Kidney (tissue), 14 donors: ENCODE measurements around the gene ZSCAN25. TPM values are rescaled to one million over a fixed set of nuclear protein-coding genes. Genes with fewer than 3 reads are reported as not detected.

Source experiments
- DNase-seq, 5 donors: peaks; one replicate each; pipeline ENCODE4 v3.0.0-alpha.2; 2013 to 2020
- FAIRE-seq: peaks from 2 replicates; lab custom pipeline; 2012; peaks lifted over from hg19 to GRCh38; lab: Jason Lieb, UNC
- H3K27ac ChIP-seq, 2 donors: one replicate each; pipeline ENCODE4 v1.7.0; 2013; ENCODE audit warnings: low read depth in 2 of 2, low read length in 2 of 2, inconsistent platforms in 1 of 2
- H3K27me3 ChIP-seq: one replicate; pipeline ENCODE4 v1.7.1; 2013; ENCODE audit warnings: low read length, inconsistent platforms; ENCODE audit not compliant: control insufficient read depth, insufficient read depth
- H3K36me3 ChIP-seq, 3 donors: one replicate each; pipeline versions ENCODE4 v1.7.0 to v1.7.1; 2013; ENCODE audit warnings: low read length in 3 of 3, control low read depth in 1 of 3, inconsistent platforms in 1 of 3; ENCODE audit not compliant: insufficient read depth in 3 of 3, control insufficient read depth in 2 of 3
- H3K4me1 ChIP-seq, 3 donors: one replicate each; pipeline versions ENCODE4 v1.7.0 to v1.7.1; 2013; ENCODE audit warnings: low read length in 3 of 3, inconsistent platforms in 1 of 3, low read depth in 1 of 3; ENCODE audit not compliant: control insufficient read depth in 2 of 3, insufficient read depth in 2 of 3
- H3K4me3 ChIP-seq, 3 donors: one replicate each; pipeline versions ENCODE4 v1.7.0 to v1.8.1; 2013; ENCODE audit warnings: low read length in 3 of 3, control low read depth in 1 of 3, inconsistent platforms in 1 of 3
- H3K9ac ChIP-seq, 3 donors: one replicate each; pipeline versions ENCODE4 v1.7.0 to v1.7.1; 2013; ENCODE audit warnings: low read length in 3 of 3, control low read depth in 1 of 3, inconsistent platforms in 1 of 3
- H3K9me3 ChIP-seq, 3 donors: one replicate each; pipeline versions ENCODE4 v1.7.0 to v1.7.1; 2013; ENCODE audit warnings: low read length in 3 of 3, control low read depth in 1 of 3, inconsistent platforms in 1 of 3; ENCODE audit not compliant: control insufficient read depth in 2 of 3, insufficient read depth in 1 of 3
- intact Hi-C: fragments of 100-400 bp; cut with DNase I; formaldehyde crosslinking; loops from one replicate; pipeline ENCODE4 v1.11.1; 2022
- polyA plus RNA-seq: library from polyadenylated mRNA; stranded (reverse); fragments of 350-450 nt; fragmentation: Illumina TruSeq; extraction: RNeasy Lipid Tissue Mini Kit (QIAGEN cat#74804); gene quantifications from one replicate; pipeline ENCODE4 v1.2.3, GENCODE V29; 2014; ENCODE audit warnings: low read depth, low replicate concordance; ENCODE audit not compliant: insufficient read depth
- total RNA-seq: library from RNA; stranded (reverse); fragmentation: NEBNext Ultra II Directional; extraction: Animal tissue kit (Norgen Biotek cat#: 25700); gene quantifications from one replicate; pipeline ENCODE4 v1.2.1, GENCODE V29; 2021
- TF ChIP-seq, protein P1 (sequence below): IDR thresholded peaks from 3 replicates; pipeline ENCODE4 v1.5.1; 2012; ENCODE audit warnings: mild to moderate bottlenecking, moderate library complexity, borderline replicate concordance; ENCODE audit not compliant: insufficient read depth; ENCODE audit errors: extremely low read depth
- donor health status: control.
- donor health status: control.
- donor health status: control.
- donor health status: control.
- donor health status: control.
- donor health status: DM: yes; HTN: yes; CAD: no.
- donor health status: Normal renal cell carcinoma (clear cell type).

ZSCAN25 gene
- total and polyA plus RNA-seq, 2 donors from 2014 or later, result 4.7 to 20.4 TPM

DNA sequence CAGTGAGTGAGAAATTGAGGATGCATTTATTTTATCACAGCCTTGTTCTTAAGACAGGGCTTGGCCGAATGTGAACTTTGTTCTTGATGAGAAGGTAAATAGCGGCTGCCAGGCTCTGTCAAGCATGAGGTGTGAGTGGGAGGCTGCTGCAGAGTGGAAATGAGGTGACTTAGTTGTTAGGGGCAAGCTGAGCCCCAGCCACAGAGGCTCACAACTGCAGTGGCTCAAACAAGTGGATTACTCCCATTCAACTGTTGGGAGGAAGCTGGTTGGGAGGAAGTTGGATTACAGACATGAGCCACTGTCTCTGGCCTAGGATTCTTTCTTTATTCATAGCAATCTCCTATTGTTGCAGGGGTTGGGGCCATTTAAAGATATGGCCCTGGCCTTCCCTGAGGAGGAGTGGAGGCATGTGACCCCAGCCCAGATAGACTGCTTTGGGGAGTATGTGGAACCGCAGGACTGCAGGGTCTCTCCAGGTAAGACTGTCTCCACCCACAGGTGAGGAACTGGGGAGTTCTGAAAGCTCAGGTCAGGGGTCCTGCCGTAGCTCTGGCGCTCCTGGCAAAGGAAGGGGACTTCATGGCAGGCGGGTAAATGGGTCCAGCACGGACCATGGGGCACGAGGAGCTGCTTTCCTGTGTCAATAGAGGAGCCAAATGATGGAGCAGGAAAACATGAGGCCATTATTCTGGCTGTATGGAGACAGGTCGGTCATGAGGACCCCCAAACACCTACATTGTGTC, 7.1 kb downstream of the ZSCAN25 start:
- H3K4me3 ChIP-seq, result no peak overlapping the region
- no peak for FAIRE-seq
- no peak overlapping the region for H3K27ac ChIP-seq
- intact Hi-C loops, result no loop called here
- TF ChIP-seq, protein P1, sequence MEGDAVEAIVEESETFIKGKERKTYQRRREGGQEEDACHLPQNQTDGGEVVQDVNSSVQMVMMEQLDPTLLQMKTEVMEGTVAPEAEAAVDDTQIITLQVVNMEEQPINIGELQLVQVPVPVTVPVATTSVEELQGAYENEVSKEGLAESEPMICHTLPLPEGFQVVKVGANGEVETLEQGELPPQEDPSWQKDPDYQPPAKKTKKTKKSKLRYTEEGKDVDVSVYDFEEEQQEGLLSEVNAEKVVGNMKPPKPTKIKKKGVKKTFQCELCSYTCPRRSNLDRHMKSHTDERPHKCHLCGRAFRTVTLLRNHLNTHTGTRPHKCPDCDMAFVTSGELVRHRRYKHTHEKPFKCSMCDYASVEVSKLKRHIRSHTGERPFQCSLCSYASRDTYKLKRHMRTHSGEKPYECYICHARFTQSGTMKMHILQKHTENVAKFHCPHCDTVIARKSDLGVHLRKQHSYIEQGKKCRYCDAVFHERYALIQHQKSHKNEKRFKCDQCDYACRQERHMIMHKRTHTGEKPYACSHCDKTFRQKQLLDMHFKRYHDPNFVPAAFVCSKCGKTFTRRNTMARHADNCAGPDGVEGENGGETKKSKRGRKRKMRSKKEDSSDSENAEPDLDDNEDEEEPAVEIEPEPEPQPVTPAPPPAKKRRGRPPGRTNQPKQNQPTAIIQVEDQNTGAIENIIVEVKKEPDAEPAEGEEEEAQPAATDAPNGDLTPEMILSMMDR, result no peak
- no peaks in the 10 kb centered on the region for H3K9me3 ChIP-seq
- no peak overlapping the region for H3K9ac ChIP-seq
- no peaks in the 10 kb centered on the region for H3K27me3 ChIP-seq
- H3K36me3 ChIP-seq, result peaks cover 9 to 80% (median 62%) of the 10 kb centered on the region in 3 donors
- DNase-seq, result peak in 1 of 5 donors; percentile 15
- no peaks in the 10 kb centered on the region for H3K4me1 ChIP-seq

DNA sequence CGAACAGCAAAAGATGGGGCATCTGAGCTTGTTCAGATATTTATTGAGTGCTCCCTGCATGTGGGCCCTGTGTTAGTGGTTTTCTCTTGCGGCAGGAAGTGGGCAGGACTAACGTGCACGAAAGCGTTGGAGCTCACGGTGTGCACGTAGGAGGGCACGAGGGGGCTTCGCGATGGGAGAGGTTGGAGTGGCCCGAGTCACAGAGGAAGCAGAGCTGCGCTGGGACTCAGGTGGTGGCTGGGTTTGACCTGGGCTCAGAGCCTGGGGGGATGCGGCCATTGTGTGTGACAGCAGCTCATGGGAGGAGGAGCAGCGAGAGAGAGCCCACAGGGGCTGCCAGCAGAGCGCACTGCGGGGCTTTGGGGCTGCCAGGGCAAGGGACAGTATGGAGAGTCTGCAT, 7.7 kb downstream of the ZSCAN25 start:
- DNase-seq (no peak), FAIRE-seq (no peak)
- Histone ChIP-seq H3K27me3 (no peaks in the 10 kb centered on the region), H3K9me3 (no peaks in the 10 kb centered on the region), H3K4me1 (no peaks in the 10 kb centered on the region), H3K36me3 (peaks cover 9 to 74% (median 59%) of the 10 kb centered on the region in 3 donors), H3K4me3 (no peak overlapping the region), H3K9ac (no peak overlapping the region), H3K27ac (no peak overlapping the region)
- TF ChIP-seq, protein P1, result no peak
- intact Hi-C loops, result no loop called here

- Histone ChIP-seq H3K4me3 (no peak overlapping the region), H3K36me3 (peaks cover 9 to 70% (median 58%) of the 10 kb centered on the region in 3 donors), H3K27ac (no peak overlapping the region), H3K4me1 (no peaks in the 10 kb centered on the region), H3K27me3 (no peaks in the 10 kb centered on the region), H3K9ac (no peak overlapping the region), H3K9me3 (no peaks in the 10 kb centered on the region)
- TF ChIP-seq, protein P1, result no peak
- FAIRE-seq (no peak), DNase-seq (no peak)
- intact Hi-C loops, result no loop called here
Observed at GRCh38 chr7:99625321-99625720, 8.6 kb downstream of the ZSCAN25 start.
